HG03565 (cell line): ENCODE results near the gene GSN.

Experiments used
- ATAC-seq: cut with Tn5 transposase; IDR thresholded peaks from one replicate; pipeline ENCODE4 v1.9.1; 2021; ENCODE audit warnings: mild to moderate bottlenecking, moderate library complexity; ENCODE audit not compliant: unreplicated experiment

Gene GSN

GRCh38 chr9:121242959-121243346 lies 25.0 kb upstream of the GSN start:
- ATAC-seq: no peak

DNA sequence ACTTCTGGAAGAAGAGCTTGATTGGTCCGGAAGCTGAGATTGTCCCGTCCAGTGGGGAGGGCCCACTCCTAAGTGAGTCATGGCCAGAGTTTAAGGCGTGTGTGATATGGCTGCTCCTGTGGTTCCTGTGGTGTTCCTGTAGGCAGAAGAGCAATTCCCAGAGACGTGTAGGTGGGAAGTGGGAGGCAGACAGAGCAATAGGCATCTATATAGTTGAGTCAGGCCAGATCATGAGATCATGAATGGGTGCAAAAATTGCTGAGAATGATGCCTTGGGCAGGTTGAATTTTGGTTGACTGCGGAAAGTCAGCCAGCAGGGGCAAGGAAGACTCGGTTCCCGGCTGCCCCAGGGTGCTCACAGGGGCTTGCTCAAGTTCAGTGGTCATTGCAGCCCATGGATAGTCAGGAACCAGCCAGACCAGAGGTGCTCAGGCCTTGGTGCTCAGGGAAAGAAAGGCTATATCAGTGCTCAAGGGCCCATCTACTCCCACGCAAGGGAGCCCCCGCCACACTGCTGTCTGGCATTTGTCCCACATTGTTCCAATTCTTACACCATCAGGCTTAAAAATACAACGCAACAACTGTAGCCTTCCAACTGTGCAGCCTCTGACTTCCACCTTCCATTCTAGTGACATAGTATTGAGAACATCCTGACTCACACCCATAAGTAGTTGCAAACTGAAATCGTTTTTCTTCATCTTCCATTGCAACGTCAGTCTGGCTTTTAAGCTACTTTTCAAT lies 21.0 kb upstream of the GSN start:
- no peak for ATAC-seq

DNA sequence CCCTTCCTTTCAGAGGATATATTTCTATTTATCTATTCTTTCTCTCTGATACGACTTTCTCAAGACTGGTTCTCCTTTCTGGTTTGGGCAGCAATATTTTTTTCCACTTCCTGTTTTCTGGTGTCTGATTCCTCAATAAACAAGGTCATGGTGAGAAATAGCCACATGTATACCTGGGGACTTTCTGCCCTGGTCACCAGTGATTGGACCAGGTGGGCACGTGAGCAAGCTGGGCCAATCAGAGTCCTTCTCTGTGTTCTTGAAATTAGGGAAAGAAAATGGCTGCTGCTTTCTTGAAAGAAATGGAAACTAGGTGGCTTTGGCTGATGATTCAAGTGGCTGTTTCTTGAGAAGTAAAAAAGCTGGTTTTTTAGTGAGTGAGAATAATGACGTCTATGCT lies 18.4 kb upstream of the GSN start:
- no peak for ATAC-seq

GRCh38 chr9:121252104-121252851 lies 15.7 kb upstream of the GSN start:
- ATAC-seq: no peak

DNA sequence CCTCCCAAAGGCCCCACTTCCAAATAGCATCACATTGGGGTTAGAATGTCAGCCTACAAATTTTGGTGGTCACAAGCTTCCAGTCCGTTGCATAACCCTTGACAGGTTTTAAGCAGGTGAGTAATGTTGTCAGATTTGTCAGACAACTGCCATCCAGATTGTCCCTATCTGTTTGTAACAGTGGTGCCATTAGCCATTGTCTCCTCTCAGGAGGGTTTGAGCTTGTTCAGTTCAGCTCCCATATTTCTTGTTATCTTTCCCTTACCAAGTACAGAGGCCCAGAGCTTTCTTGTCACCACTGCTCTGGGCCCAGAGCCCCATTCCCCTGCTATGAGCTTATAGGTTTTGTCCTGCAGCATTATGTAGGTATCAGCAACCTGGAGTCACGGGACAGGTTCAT lies 14.8 kb upstream of the GSN start:
- no peak for ATAC-seq

DNA sequence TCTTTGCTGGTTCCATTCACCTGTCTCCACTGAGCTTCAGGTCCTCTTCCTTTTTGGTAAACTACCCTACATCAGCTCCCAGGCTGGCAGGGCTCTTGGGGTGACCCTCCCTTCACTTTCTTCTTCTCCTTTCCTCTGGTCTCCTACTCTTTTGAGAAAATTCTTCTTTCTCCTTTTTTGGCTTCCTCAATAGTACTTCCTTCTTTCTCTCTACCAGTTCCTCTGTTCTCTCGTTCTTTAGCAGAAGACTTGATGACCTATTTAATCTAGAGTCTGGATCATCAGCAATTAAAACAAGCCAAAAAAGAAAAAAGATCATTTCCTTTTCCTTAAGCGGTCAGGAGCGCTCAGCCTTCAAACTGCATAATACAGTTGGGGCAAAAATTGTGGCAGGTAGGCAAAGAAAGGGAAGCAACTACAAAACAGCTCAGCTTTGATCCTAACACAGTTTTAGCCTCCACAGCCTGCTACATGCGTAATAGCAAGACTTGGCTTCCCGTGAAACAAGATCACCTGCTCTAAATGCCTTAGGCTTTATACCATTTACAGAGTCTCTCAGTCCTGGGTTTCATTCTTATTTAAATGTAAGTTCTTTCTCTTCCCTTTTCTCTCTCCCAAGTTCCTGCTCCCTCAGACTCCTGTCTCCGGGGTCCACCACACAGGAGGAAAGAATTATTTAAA lies 14.0 kb upstream of the GSN start:
- ATAC-seq: no peak

DNA sequence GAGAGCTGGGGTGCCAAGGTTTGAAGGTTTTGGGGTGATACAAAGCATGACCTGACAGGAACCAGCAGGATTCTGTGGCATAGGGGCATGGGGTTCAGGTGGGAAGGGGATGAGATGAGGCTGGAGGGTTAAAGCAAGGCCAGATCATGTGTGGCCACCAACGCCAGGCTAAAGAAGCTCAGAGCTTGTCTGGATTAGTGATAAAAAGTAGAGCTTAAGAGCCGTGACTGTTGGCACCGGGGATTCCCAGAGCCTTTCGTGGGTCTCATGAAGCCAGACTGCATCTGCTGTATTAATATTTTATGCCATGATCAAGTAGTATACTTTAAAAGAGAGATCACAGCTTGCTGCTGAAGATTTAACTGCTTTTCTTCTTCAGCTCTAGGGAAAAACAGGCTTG lies 8.5 kb upstream of the GSN start:
- no peak for ATAC-seq

- no peak for ATAC-seq
These were observed 8.0 kb upstream of the GSN start for GRCh38 chr9:121259935-121260334.

DNA sequence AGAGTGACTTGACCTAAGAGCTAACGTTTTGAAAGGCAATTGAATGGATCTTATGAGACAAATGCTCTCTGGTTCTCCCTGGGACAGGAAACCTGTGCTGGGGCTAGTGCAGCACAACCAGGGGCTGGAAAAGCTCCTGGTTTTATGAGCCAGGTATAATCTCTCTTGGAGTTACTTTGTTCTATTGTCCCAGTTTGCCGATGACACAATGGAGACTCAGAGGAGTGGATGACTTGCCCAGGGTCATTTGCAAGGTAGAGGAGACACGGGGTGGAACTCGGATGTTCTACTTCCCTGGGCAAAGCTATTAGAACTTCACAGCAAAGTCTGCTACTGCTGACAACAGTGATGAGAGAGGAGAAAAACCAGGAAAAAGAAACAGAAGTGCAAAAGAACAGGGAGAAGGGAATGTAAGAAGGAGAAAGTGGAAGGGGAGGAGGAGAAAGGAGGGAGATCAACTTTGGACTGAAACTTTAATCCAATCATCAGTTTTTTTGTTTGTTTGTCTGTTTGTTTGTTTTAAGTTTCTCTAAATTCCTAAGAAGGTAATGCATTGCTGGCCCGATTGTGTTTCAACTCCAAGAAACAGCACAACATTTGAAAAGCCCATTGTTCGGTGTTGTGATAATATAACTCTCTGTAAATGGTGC lies 7.4 kb upstream of the GSN start:
- ATAC-seq: no peak

- ATAC-seq: no peak
These were observed 6.9 kb upstream of the GSN start for GRCh38 chr9:121261107-121261460.

DNA sequence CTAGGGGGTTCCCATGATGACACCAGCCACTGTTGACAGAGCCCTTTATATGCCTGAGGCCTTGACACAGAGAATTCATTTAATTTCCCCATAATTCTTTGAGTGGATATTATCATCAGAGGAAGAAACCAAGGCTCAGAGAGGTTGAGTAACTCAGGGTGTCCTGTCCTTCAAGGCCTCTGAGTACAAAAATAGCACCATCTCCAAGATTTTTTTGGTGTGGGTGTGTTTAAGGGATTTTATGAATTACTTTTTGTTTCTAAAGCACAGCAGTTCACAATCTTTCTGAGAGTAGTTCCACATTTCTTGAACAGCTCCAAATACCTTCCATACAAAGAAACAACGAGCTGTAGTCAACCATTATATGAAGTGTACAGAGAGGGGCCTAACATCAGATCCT lies 6.2 kb upstream of the GSN start:
- ATAC-seq: no peak

DNA sequence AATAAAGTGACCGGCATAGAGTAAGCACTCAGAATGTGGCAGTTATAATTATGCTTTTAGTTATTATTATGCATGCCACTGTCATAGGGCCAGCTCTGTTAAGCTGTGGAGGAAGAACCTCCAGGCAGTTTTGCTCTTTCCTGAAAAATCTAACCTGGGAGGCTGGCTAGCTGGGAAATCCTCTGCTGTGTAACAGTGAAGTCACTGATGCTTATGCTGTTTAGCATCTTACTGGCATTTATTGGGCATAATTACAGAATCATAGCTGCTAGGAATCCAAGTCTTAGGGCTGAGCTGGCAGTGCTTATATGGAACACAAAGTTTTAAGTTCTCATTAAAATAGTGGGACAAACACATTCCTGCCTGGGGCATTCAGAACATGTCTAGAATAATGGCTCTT lies 5.5 kb upstream of the GSN start:
- no peak for ATAC-seq

DNA sequence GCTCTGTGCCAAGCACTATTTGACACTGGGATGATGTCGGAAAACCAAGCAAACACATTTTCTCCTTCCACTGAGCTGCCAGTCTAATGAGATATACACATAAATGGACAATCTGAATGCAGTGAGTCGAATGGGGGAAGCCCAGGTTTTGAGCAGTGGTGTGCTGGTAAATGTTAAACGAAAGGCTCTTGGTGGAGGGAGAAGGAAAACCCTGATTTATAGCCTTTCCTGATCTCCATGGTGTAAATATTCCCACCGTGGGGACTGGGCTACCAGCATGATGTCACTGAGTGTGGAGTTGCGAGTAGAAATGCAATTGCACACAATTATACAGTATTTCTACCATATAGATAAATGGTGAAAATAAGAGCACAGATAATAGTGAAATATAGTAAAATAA lies 5.0 kb upstream of the GSN start:
- ATAC-seq: no peak

GRCh38 chr9:121266356-121266755 lies 1.6 kb upstream of the GSN start:
- no peak for ATAC-seq

- no peak for ATAC-seq
These were observed 884 bp upstream of the GSN start for GRCh38 chr9:121266906-121267650.

- no peak for ATAC-seq
These were observed 562 bp downstream of the GSN start for GRCh38 chr9:121268598-121268850.

GRCh38 chr9:121268851-121269641 lies 1.1 kb downstream of the GSN start:
- no peak for ATAC-seq

GRCh38 chr9:121269642-121270254 lies 1.8 kb downstream of the GSN start:
- no peak for ATAC-seq

DNA sequence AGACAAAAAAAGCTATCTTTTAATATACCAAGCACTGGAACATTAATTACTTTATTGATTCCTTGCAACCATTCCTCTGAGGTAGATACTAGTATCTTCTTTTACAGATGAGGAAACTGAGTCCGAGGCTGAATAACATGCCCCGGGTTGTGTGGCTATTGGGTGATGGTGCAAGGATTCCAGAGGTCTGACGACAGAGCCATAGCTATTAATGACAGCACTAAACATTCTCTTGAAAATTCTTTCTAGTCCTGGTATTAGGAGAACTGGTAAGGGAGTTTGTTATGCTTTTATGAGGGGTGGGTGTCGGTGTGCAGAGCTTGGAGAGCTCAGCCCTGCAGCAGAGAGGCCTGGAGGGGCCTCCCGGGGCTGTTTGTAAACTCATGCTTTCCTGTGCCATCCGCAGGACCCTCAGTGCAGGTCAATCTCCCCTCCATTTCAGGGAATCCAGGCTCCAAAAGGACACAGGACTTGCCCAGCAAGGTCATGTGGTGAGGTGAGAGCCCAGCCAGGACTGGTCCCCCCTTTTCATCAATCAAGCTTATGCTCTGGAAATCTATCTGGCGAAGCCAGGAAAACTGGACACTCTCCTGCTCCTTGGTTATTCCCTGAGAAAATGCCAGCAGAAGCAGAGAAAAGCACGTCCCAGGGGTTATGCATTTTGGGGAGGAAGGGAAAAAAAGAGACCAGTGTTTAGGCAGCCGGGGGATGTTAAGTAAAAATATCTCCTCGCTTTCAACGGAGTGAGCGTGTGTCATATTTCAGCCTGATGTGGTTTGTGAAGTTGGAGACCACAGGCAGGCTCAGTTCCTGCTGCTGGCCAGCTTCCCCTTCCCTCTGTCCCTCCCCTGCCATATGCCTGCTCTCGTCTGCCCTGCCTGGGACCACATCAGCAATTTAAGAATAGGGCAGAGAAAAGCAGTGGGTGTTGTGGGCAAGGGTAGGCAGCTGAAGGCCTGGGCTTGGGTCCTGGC lies 3.7 kb downstream of the GSN start:
- ATAC-seq: no peak
